ENCODE measurements around the gene U2SURP.

U2SURP gene

DNA sequence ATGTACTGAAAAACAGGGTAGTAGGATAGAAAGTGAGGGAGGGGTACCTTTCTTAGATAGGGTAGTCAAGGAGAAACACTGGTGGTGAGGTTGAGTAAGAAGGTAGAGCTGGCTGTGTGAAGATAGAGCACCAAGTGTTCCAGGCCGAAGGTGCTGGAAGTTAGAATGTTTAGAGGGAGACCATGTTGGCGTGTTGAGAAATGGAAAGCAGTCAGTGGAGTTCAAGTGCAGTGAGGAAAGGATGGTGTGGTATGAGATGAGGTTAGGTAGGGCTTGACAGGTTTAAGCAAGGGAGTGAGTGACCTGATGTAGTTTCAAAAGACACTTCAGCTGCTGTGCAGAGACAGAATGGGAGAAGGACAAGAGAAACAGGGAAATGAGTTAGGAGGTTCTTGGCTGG is 64.0 kb downstream of the U2SURP start:
- Histone ChIP-seq H3K27ac (ENCODE audit: low read depth, low read length) (no peak overlapping the region), H3K9ac (ENCODE audit: low read length) (no peak overlapping the region), H3K9me2 (replicated peaks; ENCODE audit: insufficient read depth, low read length) (no peaks in the 10 kb centered on the region), H3K9me3 (ENCODE audit: insufficient read depth, low read length) (no peaks in the 10 kb centered on the region), H3K4me2 (ENCODE audit: low read depth, low read length, poor library complexity, severe bottlenecking) (no peak overlapping the region), H3F3A (ENCODE audit: insufficient read depth) (peaks cover 10% of the 10 kb centered on the region; the same call in 1 of the 2 replicates), H3K27me3 (ENCODE audit: low read length) (no peaks in the 10 kb centered on the region), H4K20me1 (ENCODE audit: low read depth, low read length) (no peaks in the 10 kb centered on the region; the same call in 1 of the 2 replicates), H3K4me3 (ENCODE audit: insufficient read depth, low read length, poor library complexity, severe bottlenecking) (no peak overlapping the region), H3K79me2 (ENCODE audit: insufficient read depth, low read length) (no peaks in the 10 kb centered on the region), H3K36me3 (ENCODE audit: low read length) (peaks cover 11% of the 10 kb centered on the region), H2AFZ (ENCODE audit: low read depth, low read length, severe bottlenecking) (no peak overlapping the region)
- TF ChIP-seq CTCF (IDR thresholded peaks at IDR 0.05; ENCODE audit: insufficient read depth, low read length, poor library complexity, severe bottlenecking) = no peak
- no peak for TF ChIP-seq EZH2phosphoT487 (conservative IDR thresholded peaks at IDR 0.05; ENCODE audit: low read length)

- Histone ChIP-seq H3K9ac (ENCODE audit: low read length) (no peak overlapping the region), H4K20me1 (ENCODE audit: low read depth, low read length) (no peaks in the 10 kb centered on the region; the same call in 1 of the 2 replicates), H3F3A (ENCODE audit: insufficient read depth) (peaks cover 10% of the 10 kb centered on the region; the same call in 1 of the 2 replicates), H3K9me3 (ENCODE audit: insufficient read depth, low read length) (no peaks in the 10 kb centered on the region), H3K4me3 (ENCODE audit: insufficient read depth, low read length, poor library complexity, severe bottlenecking) (no peak overlapping the region), H3K27ac (ENCODE audit: low read depth, low read length) (no peak overlapping the region), H2AFZ (ENCODE audit: low read depth, low read length, severe bottlenecking) (no peak overlapping the region), H3K27me3 (ENCODE audit: low read length) (no peaks in the 10 kb centered on the region), H3K9me2 (replicated peaks; ENCODE audit: insufficient read depth, low read length) (no peaks in the 10 kb centered on the region), H3K79me2 (ENCODE audit: insufficient read depth, low read length) (no peaks in the 10 kb centered on the region), H3K4me2 (ENCODE audit: low read depth, low read length, poor library complexity, severe bottlenecking) (no peak overlapping the region), H3K36me3 (ENCODE audit: low read length) (peaks cover 4% of the 10 kb centered on the region)
- TF ChIP-seq EZH2phosphoT487 (conservative IDR thresholded peaks at IDR 0.05; ENCODE audit: low read length) = no peak
- no peak for TF ChIP-seq CTCF (IDR thresholded peaks at IDR 0.05; ENCODE audit: insufficient read depth, low read length, poor library complexity, severe bottlenecking)
These were observed 64.7 kb downstream of the U2SURP start for GRCh38 chr3:143066033-143066432.

GRCh38 chr3:143067201-143067600 is 65.8 kb downstream of the U2SURP start:
- H3K4me3 ChIP-seq (ENCODE audit: insufficient read depth, low read length, poor library complexity, severe bottlenecking) = no peak overlapping the region
- TF ChIP-seq CTCF (IDR thresholded peaks at IDR 0.05; ENCODE audit: insufficient read depth, low read length, poor library complexity, severe bottlenecking) (no peak), EZH2phosphoT487 (conservative IDR thresholded peaks at IDR 0.05; ENCODE audit: low read length) (no peak)

More at GRCh38 chr3:143067201-143067600, 65.8 kb downstream of the U2SURP start:
- no peak overlapping the region for H3K9ac ChIP-seq (ENCODE audit: low read length)
- H3F3A ChIP-seq (ENCODE audit: insufficient read depth) = peaks cover 10% of the 10 kb centered on the region; the same call in 1 of the 2 replicates
- H3K9me3 ChIP-seq (ENCODE audit: insufficient read depth, low read length) = no peaks in the 10 kb centered on the region
- no peaks in the 10 kb centered on the region for H3K9me2 ChIP-seq (replicated peaks; ENCODE audit: insufficient read depth, low read length)
- no peak overlapping the region for H3K27ac ChIP-seq (ENCODE audit: low read depth, low read length)
- H2AFZ ChIP-seq (ENCODE audit: low read depth, low read length, severe bottlenecking) = no peak overlapping the region
- H3K27me3 ChIP-seq (ENCODE audit: low read length) = no peaks in the 10 kb centered on the region
- no peak overlapping the region for H3K4me2 ChIP-seq (ENCODE audit: low read depth, low read length, poor library complexity, severe bottlenecking)
- H3K36me3 ChIP-seq (ENCODE audit: low read length) = no peaks in the 10 kb centered on the region
- H3K79me2 ChIP-seq (ENCODE audit: insufficient read depth, low read length) = no peaks in the 10 kb centered on the region
- no peaks in the 10 kb centered on the region for H4K20me1 ChIP-seq (ENCODE audit: low read depth, low read length)

Measured in SU-DHL-6 (cell line).